UCSD-AML1 (cell line): ENCODE measurements around the gene MAP3K12.
"Not testable (repeated sequence)": the region's sequence is repeated elsewhere in the genome, so short reads cannot be mapped to it uniquely, and the experiment has no call there.

ENCODE experiments used
- DNase-seq: peaks from one replicate; lab custom pipeline; 2025; ENCODE audit not compliant: unreplicated experiment; lab: John Stamatoyannopoulos, UW

The MAP3K12 gene, protein sequence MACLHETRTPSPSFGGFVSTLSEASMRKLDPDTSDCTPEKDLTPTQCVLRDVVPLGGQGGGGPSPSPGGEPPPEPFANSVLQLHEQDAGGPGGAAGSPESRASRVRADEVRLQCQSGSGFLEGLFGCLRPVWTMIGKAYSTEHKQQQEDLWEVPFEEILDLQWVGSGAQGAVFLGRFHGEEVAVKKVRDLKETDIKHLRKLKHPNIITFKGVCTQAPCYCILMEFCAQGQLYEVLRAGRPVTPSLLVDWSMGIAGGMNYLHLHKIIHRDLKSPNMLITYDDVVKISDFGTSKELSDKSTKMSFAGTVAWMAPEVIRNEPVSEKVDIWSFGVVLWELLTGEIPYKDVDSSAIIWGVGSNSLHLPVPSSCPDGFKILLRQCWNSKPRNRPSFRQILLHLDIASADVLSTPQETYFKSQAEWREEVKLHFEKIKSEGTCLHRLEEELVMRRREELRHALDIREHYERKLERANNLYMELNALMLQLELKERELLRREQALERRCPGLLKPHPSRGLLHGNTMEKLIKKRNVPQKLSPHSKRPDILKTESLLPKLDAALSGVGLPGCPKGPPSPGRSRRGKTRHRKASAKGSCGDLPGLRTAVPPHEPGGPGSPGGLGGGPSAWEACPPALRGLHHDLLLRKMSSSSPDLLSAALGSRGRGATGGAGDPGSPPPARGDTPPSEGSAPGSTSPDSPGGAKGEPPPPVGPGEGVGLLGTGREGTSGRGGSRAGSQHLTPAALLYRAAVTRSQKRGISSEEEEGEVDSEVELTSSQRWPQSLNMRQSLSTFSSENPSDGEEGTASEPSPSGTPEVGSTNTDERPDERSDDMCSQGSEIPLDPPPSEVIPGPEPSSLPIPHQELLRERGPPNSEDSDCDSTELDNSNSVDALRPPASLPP

GRCh38 chr12:53499266-53500141 is at the start of gene MAP3K12:
MAP3K12 (minus strand) TSS chr12:53499458; CDS start chr12:53487391, 12,067 bp downstream.
- DNase-seq, result peak; percentile 67

- DNase-seq, result not testable (repeated sequence)
These were observed 49.1 kb upstream of the MAP3K12 start for GRCh38 chr12:53548354-53548753.

DNA sequence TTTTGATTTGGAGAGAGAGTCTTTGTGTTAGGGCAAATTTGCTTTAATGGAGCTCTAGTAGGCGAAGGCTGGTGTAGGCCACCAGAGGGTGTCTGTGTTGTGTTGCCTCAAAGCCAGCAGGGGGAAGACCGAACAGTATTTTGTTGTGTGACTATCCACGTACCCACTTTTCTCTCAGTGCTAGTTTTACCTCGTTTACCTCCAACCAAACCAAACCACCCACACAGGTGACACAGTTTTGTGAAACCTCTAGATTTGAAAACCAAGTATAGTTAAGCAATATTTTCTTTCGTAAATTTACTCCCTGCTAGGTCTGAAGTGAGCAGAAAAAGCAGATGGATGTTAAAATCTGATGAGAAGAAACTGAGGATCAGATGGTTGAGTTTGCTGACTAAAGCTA is 44.3 kb upstream of the MAP3K12 start:
- DNase-seq, result peak; percentile 27

GRCh38 chr12:53539526-53539925 is 40.3 kb upstream of the MAP3K12 start:
- DNase-seq, result no peak

- DNase-seq, result no peak
These were observed 39.0 kb upstream of the MAP3K12 start for GRCh38 chr12:53538209-53538689.

DNA sequence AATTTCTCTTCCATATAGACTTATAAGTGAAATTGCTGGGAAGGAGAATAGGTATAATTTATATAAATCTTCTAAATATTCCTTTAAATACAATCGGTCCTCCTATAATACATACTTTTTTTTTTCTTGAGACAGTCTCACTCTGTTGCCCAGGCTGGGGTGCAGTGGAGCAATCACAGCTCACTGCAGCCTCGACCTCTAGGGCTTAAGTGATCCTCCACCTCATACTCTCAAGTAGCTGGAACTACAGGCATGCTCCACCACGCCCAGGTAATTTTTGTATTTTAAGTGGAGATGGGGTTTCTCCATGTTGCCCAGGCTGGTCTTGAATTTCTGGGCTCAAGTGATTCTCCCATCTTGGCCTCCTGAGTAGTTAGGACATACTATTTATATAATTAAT is 37.7 kb upstream of the MAP3K12 start:
- no peak for DNase-seq

- DNase-seq, result no peak
These were observed 34.2 kb upstream of the MAP3K12 start for GRCh38 chr12:53533471-53533870.

DNA sequence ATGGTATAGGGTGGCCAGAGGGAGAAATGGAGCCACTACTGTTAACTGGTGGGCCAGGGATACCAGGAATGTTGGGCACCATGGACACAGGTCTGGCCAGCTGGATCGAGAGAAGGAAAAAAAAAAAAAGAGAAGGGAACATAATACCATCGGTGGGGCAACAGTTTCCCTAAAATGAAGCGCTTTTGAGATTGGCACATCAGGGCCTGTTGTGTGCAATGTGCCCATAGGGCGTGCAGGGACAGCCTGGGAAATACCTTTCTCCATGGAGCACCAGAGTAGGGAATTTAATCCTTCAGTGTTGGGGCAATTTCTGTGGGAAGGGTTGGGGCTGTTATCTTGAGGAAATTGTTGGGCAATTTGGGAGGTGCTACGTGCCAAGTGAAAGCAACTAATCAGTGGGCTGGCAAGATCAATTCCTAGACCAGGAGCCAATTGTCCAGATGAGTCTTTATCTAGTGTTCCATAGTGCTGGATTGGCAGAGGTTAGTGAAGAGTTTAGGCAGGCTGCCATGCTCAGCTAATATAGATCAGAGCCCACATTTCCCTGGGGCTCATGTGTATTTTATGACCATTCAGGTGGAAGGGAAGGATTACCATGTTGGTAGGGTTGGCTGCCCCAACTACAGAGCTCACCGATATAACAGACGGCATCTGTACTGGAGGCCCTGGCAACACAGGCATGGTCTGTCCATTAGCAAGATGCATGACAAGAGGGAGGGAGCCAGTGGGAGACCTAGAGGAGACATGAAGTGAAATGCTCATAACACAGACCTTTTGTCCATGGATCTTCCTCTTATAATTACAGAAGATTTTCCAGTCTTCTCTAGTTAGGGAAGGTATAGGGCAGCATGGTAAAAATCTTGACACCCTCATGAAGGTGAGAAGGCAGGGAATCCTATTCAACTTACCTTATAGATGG is 33.5 kb upstream of the MAP3K12 start:
- DNase-seq, result no peak

- DNase-seq, result no peak
These were observed 32.8 kb upstream of the MAP3K12 start for GRCh38 chr12:53532021-53532420.

DNA sequence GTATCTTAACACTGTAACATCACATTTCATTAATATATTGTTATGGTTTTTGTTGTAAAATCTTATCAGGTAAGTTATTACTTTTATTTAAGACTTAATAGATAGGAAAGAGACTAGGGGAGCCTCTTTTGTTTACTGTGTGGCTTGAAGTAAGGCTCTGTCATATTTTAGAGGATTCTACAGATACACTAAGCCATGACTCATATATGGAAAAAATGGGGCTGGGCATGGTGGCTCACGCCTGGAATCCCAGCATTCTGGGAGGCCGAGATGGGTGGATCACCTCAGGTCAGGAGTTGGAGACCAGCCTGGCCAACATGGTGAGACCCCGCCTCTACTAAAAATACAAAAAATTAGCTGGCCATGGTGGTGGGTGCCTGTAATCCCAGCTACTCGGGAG is 31.7 kb upstream of the MAP3K12 start:
- DNase-seq, result no peak

- no peak for DNase-seq
These were observed 30.8 kb upstream of the MAP3K12 start for GRCh38 chr12:53530061-53530460.

DNA sequence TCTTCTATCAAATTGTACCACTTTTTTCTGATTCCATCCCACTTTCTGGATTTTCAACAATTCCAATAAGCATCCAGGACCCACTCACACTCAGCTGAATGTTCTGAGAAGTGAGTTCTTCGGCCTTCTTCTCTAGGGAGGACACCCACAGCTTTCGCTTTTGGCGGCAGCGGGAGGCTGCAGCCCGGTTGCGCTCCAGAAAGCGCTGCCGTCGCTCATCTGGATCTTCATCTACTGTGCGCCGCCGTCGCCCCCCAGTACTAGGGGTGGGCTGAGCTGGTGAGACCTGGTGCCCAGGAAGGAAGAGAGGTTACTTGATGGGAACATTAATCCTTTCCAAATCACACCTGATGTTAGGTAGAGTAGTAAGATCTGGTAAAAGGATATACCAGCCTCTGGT is 25.2 kb upstream of the MAP3K12 start:
- DNase-seq, result no peak

- DNase-seq, result no peak
These were observed 23.9 kb upstream of the MAP3K12 start for GRCh38 chr12:53523131-53523530.

DNA sequence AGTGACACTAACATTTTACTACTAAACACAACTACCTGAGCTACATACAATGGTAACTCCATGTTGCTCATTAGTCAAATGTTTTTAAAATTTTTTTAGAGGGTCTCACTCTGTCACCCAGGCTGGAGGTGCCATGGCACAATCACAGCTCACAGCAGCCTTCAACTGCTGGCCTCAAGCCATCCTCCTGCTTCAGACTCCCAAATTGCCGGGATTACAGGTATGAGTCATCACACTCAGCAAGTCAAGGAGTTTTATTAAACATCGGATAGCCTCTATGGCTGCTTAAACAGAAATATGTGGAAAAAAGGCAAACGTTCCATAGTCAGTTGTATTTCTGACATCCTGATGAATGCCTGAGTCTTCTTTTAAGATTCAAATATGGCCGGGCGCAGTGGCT is 19.1 kb upstream of the MAP3K12 start:
- no peak for DNase-seq

DNA sequence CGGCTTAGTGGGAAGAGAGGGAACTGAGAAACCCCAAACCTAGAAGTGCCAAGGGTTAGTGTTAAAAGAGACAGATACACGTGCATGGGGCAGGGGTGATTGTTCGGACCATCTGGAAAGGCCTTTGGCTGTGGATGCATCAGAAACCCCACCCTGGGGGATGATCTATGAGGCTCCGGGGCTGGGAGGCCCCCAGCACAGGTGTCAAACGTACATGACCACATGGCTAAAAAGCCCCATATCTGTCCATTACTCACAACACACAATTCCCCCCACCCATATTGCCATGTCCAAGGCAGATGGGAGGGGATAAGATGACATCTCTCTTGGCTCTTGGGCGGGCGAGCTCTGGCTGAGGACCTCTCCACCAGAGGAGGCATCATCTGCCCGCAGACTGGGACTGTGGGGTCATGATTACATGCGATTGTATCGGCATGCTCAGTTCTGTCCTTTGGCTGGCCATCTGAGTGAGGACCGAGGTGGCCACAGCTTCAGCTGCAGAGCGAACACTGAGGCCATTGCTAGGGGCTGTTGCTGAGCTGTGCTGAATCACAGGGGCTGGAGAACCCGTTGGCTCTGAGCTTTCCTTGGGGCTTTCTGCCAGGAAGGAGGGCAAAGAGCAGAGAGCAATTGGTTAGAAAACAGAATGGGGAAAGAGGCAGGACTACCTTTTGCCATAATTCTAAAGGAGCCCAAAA is 17.6 kb upstream of the MAP3K12 start:
- no peak for DNase-seq

DNA sequence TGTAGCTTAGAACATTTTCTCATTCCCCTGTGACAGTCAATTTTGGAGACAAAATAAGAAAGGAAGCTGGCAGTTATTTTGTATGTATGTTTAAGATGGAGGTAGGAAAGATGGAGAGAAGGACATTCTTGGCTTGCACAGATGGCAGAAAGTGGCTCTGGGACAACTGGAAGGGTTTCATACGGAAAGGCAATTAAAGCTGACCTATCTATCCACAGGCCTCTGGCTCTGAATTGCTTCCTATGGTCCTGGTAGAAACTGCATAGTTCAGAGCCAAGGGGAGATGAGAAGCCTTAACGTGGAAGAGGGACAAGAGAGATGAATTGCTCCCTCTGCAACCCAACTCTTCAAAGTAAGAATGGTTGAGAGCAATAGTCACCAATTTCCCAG is 16.0 kb upstream of the MAP3K12 start:
- DNase-seq, result no peak

DNA sequence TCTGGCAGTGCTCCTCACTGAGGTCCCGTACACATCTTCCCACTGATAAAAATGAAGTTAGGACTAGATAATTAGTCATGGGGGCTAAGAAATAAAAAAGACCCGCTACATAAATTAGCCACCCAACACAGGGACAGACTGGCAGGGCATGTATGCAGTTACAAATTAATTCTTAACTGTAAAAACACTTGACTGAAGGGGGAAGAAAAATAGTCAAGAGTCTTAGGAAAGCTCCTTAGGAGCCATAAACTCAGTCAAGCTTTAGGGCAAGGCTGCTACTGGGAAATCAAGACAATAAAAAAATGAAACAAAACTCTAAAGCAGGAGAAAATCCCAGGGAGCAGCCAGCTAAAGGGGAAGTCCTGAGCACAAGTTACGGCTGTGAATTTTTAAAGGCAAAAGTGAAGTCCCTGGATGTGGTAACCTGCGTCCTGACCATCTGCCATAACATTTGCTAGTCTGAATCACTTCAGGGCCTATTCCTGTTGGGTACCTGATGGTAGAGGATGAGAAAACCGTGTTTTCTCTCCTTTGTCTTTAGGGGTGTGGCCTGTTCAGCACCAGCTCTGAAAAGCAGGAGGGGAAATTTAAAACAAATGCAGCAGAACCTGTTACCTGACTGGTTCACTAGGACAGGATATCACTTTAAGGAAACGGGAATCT is 15.5 kb upstream of the MAP3K12 start:
- no peak for DNase-seq

- DNase-seq, result no peak
These were observed 14.6 kb upstream of the MAP3K12 start for GRCh38 chr12:53513712-53514410.
